ENCODE measurements around the gene TGFBR2. TPM values are rescaled to one million over a fixed set of nuclear protein-coding genes. Genes with fewer than 3 reads are reported as not detected.

TGFBR2 gene
- total RNA-seq, 1 experiment from 2014 or later, result 0.81 TPM

DNA sequence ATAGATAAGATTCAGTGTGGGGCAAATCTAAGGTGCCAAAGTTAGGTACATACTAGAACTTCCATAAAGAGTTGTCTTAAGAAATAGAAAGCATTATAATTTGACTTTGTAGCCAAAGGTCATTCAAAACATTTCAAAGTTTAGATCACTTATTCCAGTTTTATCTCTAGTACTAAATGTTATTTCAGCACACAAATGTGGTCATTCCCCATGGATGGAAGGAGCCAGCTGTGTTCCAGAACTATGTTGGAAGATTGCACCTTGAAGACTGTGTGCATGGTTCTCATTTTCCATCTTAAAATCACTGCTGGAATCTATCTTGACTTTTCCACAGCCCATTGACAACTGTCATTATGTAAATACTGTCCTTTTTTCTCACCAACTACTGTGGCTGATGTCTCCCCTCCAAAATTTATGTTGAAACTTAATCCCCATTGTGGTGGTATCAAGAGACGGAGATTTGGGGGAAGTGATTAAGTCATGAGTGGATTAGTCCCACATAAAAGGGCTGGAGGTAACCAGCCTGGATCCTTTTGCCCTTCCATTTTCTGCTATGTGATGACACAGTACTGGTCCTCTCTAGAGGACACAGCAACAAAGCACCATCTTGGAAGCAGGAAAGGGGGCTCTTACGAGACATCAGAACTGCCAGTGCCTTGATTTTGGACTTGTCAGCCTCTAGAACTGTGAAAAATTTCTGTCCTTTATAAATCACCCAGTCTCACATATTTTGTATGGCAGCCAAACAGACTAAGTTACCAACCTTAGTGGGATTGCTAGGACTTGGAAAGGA is 24.0 kb downstream of the TGFBR2 start:
- no peak for DNase-seq (ENCODE audit: low spot score)
- in situ Hi-C loops (cut with HindIII; ENCODE audit: low sequenced_read_pairs), result no loop called here

DNA sequence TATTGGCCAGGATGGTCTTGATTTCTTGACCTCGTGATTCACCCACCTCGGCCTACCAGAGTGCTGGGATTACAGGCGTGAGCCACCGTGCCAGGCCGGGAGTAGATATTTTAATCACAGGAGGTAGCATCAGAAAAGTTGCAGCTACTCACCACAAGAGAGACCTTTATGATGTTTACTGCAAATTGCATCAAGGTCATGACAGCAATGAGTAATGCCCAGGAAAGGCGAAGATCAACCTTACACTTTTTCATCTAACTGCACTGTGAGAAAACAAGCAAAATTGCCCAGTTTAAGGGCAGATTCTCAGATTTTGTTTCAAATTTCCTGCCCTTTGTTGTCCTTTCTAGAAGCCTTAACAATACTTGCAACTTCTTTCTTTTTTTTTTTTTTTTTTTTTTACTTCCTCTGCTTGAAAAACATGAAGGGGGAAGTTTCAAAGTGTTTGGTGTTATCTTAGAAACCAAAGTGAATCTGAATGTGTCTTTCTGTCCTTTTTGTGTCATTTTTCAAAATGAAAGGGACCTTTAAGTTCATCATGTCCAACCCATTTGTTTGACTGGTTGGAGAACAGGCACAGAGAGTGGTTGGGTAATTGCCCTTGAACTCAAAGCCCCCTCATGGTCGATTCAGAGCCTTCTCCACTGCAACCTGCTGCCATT is 25.0 kb downstream of the TGFBR2 start:
- in situ Hi-C loops (cut with HindIII; ENCODE audit: low sequenced_read_pairs), result no loop called here
- no peak for DNase-seq (ENCODE audit: low spot score)

DNA sequence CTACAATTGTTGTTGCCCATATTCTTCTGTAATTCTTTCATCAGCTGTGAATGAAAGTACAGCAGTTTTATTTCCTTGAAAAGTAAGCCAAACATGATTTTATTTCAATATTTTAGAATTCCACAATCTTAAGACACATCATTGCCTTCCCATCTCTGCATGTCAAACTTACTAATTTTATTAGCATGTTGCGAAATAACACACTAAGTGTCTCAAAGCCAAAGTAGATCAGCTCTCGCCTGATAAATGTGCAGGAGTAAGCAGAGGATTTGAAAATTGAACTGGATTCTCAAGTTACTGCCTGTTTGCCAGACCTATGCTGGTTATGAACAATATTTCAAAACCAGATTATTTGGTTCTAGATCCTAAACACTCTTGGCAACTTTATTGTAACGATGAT is 25.7 kb downstream of the TGFBR2 start:
- no peak for DNase-seq (ENCODE audit: low spot score)
- in situ Hi-C loops (cut with HindIII; ENCODE audit: low sequenced_read_pairs), result no loop called here

DNA sequence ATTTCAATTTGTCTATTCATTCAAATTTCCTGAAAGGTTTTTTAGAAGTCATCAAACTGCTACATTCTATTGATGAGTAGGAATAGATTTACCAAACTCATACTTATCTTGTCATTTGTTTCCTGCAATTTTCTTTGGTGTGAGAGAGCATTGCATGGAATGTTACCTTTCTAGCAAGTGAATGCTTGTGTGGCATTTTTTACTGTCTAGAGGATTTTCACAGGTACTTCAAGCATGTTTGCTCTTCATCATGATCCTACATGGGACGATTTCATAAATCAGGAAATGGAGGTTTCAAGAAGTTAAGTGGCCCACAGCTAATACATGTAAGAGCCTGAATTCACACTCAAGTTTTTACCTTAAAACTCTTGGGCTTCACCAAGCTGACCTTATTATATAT is 26.1 kb downstream of the TGFBR2 start:
- in situ Hi-C loops (cut with HindIII; ENCODE audit: low sequenced_read_pairs), result no loop called here
- DNase-seq (ENCODE audit: low spot score), result no peak

DNA sequence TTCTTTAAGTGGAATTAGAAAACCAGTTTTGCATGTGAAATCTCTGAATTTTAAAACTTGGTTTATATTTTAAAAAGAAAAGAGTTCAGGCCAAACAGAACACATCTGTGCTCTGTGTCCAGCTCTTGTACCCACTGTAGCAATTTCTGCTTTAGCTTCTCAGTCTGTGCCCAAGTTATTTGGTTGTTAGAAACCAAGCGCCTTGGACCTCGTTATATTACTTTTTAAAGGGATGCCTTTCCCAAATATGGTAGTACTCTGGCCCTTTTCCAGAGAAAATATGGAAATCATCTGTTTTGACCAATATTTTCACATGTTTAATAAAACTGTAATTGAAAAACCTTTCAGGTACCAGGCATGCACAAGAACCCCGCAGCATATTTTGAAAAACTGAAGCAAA is 27.3 kb downstream of the TGFBR2 start:
- in situ Hi-C loops (cut with HindIII; ENCODE audit: low sequenced_read_pairs), result no loop called here
- DNase-seq (ENCODE audit: low spot score), result no peak

DNA sequence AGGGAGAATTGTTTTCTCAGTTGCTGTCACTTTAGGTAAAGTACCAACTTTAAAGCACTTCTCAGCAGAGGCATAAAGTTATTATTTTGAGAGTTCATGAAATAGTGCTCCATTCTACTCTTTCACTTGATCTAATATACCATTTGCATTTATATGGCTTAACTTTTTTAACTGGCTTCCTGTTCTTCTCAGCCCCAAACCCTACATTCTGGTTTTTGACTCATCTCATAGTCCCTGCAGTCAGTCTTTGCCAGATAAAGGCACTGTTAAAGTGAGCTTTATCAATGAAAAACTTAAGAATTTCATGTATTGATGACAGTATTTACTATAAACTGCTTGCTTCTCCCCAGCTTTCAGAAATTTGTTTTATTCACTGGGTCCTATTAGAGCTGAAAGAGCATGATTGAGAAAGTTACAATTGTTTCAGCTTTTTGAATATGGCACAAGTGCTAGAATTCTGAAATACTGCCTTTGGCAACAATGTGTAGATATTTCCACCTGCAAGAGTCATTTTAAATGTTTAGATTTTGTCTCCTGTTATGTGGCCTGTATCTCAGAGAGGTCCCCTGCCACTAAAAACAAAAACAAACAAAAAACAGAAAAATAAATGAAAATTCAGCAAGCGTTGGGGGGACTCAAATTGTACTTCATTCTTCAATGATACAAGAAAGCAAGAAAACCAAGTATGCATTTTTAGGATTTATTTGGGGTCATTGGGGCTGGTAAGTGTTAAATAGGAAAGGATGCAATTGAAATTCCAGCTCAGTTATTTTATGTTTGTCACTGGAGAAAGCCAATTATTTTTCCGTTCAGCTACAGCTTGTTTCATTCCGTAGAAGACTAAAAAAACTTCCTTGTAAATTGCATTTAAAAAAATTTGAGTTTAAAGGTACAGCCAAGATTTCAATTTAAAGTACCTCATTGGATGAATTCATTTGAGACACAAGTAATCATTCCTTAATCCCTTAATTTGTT is 28.6 kb downstream of the TGFBR2 start:
- in situ Hi-C loops (cut with HindIII; ENCODE audit: low sequenced_read_pairs), result no loop called here
- no peak for DNase-seq (ENCODE audit: low spot score)

DNA sequence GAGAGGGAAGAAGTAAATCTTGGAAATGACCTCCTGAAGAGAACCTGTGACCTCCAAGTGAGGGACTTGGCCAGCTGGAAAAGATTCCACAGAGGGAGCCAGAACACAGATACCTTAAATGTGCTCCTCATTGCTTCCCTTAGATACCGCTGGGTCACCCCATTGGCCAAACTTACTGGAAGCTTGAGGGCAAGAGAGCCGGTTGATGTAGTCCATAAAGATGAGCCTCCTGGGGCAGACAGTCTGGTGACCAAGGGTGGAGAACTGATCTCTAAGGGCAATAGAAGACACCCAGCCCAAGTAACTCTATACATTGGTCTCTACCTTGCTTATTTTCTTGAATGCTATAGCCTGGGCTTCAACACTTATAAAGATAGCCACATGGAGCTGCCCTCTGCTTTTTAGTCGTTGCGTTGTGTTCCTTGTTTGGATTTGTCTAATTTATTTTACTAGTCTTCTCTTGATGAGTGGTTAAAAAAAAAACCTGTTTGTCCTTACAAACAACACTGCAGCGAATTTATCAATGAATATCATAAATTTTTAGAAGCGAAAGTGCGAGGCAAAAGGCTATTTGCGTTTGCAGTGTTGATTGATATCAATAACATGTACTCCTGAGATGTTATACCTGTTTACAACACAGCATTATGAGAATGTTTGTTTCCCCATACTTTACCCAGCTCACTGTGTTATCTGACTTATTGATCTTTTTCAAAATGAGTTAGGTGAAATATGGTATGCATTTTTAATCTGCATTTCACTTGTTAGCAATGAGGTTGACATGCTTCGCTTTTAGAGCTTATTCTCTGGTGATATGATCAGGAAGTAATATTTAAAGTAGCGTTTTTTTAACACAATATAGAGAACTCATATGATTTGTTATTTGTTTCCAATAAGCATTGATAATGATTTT is 31.2 kb downstream of the TGFBR2 start:
- no peak for DNase-seq (ENCODE audit: low spot score)
- in situ Hi-C loops (cut with HindIII; ENCODE audit: low sequenced_read_pairs), result no loop called here

DNA sequence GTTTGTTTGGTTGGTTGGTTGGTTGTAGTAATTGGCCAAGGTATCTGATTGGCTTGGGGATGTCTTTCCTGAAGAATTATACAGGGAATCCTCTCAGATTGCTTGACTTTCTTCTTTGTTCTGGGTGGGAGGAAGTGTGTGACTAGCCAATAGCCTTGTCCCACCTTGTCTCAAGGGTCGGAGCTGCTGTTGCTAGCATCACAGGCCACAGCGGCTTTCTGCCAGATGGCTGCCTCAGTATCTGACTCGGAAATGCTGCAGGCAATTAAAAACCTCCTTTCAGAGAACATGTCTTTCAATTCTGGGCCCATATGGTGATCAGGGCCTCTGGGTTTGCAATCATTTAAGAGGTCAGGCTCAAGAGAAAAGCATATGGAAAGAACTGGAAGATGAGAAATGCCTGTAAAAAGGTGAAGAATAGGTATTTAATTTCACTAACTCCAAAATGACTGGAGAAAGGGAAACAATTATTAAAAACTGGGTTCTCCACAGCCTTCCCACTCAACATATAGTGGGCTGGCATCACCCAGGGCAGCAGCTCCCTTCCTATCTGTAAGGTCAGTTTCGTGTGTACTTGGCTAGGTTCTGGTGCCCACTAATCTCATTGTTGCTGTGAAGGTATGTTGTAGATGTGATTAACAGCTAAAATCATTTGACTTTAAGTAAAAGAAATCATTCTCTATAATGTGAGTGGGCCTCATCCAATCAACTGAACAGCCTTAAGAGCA is 32.4 kb downstream of the TGFBR2 start:
- no peak for DNase-seq (ENCODE audit: low spot score)
- in situ Hi-C loops (cut with HindIII; ENCODE audit: low sequenced_read_pairs), result no loop called here

DNA sequence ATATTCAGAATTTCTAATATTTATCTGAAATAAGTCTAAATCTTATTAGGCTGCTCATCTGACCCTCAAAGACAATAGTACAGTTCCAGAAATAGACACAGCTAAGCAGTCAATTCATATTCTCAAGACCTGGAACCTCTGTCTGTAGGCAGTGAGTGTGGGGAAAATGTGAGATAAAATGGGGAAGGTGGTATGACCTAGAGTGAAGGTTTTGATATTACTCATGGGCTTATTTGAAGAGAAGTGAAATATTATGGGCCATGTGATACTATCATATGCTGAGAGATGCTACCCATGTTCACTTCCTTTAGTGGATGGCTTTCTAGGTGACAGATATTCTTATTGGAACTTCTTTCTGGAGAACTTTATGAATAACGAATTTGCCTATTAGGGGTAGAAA is 33.5 kb downstream of the TGFBR2 start:
- in situ Hi-C loops (cut with HindIII; ENCODE audit: low sequenced_read_pairs), result no loop called here

DNA sequence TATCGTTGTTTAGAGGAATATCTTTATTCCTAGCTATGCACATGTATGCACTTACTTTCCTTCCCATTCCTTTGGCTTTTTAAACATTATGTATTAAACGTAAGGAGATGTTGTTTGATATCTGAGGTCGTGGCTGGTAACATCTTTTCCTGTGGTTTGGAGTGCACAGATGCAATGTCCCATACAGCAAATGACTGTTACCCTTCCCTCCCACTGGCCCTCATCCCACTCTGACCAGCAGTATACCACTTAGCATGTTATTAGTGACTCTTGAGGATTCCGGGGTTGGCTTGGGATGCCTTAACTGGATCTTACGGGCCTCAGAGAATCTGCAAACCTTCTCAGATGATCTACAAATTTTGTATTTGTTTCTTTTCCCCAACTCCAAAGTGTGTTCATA is 34.5 kb downstream of the TGFBR2 start:
- in situ Hi-C loops (cut with HindIII; ENCODE audit: low sequenced_read_pairs), result no loop called here

More for the DNA sequence above, 33.5 kb downstream of the TGFBR2 start:
- no peak for DNase-seq (ENCODE audit: low spot score)

DNA sequence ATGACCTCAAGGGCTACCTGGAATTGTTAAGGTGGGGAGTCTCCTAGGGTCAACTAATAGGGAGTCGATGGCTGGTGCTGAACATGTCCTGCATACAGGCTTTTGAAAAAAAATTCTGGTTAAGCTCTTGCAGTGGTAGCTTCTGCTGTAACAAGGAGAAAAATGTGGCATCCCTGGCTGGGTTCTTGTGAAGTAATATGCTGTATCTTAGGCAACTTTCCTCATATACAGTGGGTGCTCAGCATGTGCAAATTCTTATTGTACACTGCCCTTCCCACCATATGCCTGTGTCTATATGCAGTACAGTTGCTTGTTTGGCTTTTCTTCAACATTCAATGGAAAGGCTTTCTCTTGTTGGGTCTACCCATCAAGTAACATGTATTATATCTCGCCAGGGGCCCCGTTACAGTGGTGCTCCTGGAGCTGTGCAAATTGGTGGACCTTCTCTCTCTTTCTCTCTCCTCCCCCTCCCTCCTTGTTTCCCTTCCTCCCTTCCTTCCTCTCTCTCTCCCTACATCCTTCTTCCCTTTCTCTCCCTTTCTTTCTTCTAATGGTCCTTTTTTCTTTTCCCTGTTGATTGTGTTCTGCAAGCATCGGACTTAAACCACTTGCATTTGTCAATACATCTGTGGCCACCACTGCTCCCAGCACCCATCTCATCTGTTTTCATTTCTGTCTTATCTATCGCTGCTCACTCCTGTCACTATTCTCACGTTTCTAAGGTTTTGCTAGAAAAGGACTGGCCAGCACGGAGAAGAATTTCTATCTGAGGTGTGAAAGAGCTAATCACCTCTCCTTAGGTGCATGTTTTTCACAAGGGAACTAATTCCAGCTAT is 35.2 kb downstream of the TGFBR2 start:
- in situ Hi-C loops (cut with HindIII; ENCODE audit: low sequenced_read_pairs), result no loop called here
- no peak for DNase-seq (ENCODE audit: low spot score)

More for the DNA sequence above, 34.5 kb downstream of the TGFBR2 start:
- no peak for DNase-seq (ENCODE audit: low spot score)

DNA sequence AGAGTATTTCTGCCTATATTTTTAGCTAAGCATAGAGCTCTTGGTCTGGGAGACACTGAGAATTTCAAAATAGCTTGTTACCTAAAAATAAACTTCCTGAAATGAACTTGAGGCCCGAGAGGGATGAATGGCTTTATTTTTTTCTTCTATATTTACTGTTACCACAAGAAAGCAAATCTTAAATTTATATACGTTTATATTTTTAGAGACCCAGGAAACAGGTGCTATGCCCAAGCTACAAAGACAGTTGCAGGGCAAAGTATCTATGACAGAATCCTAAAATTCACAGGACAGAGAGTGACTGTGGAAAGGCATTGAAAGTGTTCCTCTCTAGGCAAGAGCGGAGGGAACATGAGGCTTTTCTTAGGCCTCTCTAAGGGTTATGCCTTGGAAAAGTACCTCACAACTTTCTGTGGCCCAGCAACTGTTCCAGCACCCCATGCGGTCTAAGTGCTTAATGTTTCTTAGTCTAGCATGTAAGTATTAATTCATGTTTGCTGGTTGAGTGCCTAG is 36.5 kb downstream of the TGFBR2 start:
- in situ Hi-C loops (cut with HindIII; ENCODE audit: low sequenced_read_pairs), result no loop called here
- DNase-seq (ENCODE audit: low spot score), result no peak

DNA sequence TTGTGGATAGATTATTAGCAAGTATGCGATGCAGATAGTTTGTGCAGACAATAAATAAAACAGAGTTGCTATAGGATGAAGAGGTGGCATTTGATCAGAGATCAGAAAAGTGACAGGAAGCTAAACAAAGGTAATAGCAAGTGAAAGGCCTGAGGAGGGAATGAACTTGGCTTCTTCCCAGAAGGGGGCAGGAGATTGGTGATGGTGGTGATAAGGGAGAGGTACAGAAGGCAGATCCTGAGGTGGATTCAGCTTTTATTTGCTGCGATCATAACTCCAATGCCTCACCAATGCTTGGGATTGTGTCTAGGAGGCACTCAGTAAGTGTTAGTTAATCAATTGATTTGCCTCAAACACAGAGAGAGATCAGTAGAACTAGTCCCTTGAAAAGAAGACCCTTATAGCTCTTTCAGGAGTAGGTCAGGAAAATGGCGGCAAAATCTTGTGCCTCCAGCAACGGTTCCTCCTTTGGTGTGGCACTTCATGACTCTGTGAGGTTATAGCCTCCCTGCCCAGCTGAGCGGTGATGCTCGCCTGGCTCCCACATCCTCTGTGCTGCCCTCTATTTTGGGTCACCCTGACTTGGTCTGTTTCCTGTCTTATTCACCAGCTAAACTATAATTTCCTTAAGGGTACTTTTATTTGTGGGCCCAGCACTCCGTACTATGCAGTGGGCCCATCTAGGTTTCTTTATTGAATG is 37.5 kb downstream of the TGFBR2 start:
- in situ Hi-C loops (cut with HindIII; ENCODE audit: low sequenced_read_pairs), result no loop called here
- no peak for DNase-seq (ENCODE audit: low spot score)

DNA sequence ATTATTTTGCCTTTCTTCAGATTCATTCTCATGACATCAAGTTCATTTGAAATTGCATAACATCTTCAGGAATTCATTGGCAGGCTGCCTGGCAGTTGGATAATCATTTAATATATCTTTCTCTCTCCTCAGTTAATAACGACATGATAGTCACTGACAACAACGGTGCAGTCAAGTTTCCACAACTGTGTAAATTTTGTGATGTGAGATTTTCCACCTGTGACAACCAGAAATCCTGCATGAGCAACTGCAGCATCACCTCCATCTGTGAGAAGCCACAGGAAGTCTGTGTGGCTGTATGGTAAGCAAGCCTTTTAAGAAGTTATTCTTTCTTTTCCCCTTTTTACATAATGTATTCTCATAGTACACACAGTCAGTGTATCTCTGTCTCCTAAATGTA is 38.2 kb downstream of the TGFBR2 start:
- in situ Hi-C loops (cut with HindIII; ENCODE audit: low sequenced_read_pairs), result no loop called here
- no peak for DNase-seq (ENCODE audit: low spot score)

DNA sequence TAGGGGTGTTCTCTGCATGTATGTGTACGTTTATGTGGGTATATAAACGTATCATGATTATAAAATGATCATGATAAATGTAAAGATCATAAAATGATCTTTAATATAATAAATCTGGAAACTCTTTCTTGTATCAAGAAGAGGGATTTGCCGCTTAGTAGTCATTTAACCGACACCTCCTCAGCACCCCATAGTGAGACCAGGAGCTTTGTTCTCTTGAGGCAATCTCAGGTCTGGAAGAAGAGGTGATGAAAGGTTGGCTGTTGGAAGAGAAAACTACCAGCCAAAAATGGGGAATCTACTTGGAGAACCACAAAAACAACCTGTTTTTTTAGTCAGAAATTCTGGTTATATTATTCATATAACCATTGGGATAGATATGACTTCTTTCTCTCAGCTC is 38.7 kb downstream of the TGFBR2 start:
- no peak for DNase-seq (ENCODE audit: low spot score)
- in situ Hi-C loops (cut with HindIII; ENCODE audit: low sequenced_read_pairs), result no loop called here

DNA sequence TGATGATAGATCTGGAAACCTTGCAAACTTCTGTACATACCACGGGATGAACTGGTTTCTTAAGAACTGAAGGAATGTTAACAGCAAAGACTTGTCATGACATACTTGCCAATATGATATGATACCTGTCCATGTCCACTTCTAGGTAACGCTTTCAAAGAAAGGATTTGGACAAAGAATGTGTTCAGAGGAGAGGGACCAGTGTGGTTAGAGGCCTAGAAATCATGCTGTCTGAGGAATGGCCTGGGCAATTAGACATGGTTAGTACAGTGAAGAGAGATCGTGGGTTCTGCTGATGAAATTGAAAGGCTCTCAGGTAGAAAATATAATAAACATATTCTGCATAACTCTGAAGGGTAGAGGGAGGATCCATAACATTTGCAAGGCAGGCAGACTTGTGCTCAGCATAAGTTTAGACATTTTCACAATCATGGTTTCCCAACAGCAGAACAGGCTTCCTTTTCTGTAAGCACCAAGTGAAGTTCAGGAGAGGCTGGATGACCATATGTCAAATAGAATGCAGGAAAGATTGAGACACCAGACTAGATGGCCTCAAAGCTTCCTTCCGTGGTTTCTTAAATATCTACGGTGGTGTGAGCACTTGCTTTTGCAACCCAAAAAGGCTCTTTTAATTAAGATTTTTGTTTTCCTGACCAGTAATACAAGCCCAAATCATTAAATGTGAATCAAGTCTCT is 39.9 kb downstream of the TGFBR2 start:
- in situ Hi-C loops (cut with HindIII; ENCODE audit: low sequenced_read_pairs), result no loop called here
- no peak for DNase-seq (ENCODE audit: low spot score)
